Measurements from ENCODE around the gene GRHL1. TPM values are rescaled to one million over a fixed set of nuclear protein-coding genes. Genes with fewer than 3 reads are reported as not detected.

The GRHL1 gene
- total RNA-seq, 1 experiment from 2014 or later: 10.3 TPM

DNA sequence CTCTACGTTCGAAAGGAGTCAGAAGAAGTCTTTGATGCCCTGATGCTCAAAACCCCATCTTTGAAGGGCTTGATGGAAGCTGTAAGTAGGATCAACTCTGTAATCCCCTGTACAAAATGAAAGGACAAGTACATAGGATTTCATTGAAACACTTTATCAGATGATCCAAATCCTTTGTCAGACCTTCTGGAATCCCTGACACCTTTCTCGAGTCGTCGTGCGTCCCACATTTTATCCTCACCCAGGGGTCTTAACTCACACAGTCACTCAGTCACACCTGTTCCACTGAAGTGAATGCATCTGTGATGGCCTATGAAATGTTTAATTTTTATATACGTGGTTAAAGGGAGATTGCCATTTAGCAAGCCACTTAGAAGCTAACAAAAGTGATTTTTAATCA lies 44.8 kb downstream of the GRHL1 start:
- H3K27me3 ChIP-seq (ENCODE audit: low read length): no peaks in the 10 kb centered on the region
- H3K9me3 ChIP-seq (ENCODE audit: low read length): no peaks in the 10 kb centered on the region
- no peak for TF ChIP-seq EZH2 (IDR thresholded peaks at IDR 0.05; ENCODE audit: low read length, unreplicated experiment)
- no peak for TF ChIP-seq EZH2phosphoT487 (IDR thresholded peaks at IDR 0.05; ENCODE audit: borderline replicate concordance, low read length)
- TF ChIP-seq, protein P1, sequence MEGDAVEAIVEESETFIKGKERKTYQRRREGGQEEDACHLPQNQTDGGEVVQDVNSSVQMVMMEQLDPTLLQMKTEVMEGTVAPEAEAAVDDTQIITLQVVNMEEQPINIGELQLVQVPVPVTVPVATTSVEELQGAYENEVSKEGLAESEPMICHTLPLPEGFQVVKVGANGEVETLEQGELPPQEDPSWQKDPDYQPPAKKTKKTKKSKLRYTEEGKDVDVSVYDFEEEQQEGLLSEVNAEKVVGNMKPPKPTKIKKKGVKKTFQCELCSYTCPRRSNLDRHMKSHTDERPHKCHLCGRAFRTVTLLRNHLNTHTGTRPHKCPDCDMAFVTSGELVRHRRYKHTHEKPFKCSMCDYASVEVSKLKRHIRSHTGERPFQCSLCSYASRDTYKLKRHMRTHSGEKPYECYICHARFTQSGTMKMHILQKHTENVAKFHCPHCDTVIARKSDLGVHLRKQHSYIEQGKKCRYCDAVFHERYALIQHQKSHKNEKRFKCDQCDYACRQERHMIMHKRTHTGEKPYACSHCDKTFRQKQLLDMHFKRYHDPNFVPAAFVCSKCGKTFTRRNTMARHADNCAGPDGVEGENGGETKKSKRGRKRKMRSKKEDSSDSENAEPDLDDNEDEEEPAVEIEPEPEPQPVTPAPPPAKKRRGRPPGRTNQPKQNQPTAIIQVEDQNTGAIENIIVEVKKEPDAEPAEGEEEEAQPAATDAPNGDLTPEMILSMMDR (conservative IDR thresholded peaks at IDR 0.05; ENCODE audit: low read depth, low read length): no peak
- intact Hi-C loops (cut with micrococcal nuclease): no loop called here
- ChIA-PET CTCF (no interaction called here), POLR2A (ENCODE audit: unreplicated experiment) (no interaction called here)
- no peak overlapping the region for H3K4me2 ChIP-seq (ENCODE audit: low read length)
- no peaks in the 10 kb centered on the region for H3F3A ChIP-seq (ENCODE audit: low read length, unreplicated experiment)
- H4K20me1 ChIP-seq (ENCODE audit: low read length): no peaks in the 10 kb centered on the region
- no peaks in the 10 kb centered on the region for H3K79me2 ChIP-seq (ENCODE audit: low read length)
- BruUV-seq (replicated peaks): no TSS peak
- peaks cover 6% of the 10 kb centered on the region; the same call in 1 of the 2 replicates for H3K36me3 ChIP-seq (ENCODE audit: low read depth, low read length)
- no peak overlapping the region for H3K27ac ChIP-seq (ENCODE audit: low read length)
- no peak overlapping the region for H3K4me3 ChIP-seq (ENCODE audit: low read length)
- H3K9ac ChIP-seq (ENCODE audit: low read length): no peak overlapping the region
- H3K4me1 ChIP-seq (ENCODE audit: insufficient read depth, low read length): peaks cover 21% of the 10 kb centered on the region
- H3K9me2 ChIP-seq (replicated peaks; ENCODE audit: low read length): no peaks in the 10 kb centered on the region
- no peak for ATAC-seq
- H2AFZ ChIP-seq (ENCODE audit: low read length): no peak overlapping the region
- no peak for DNase-seq

DNA sequence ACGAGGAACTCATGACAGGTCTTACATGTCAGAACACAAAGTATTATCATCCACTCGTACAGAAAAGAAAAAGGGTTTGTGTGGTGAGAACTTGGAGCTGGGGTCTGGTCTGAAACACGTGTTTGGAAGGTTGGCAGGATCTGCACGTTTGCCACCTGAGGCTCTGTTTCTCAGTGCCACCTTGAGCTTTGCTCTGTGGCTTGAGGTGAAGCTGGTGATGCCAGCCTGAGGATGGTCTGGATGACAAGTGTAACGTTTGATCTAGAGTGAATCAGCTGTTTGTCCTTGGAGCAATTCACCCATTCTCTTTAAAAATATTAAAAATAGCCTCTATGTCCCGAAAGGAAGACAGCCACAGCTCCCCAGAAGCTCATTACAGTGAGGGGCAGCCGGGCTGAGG lies 46.4 kb downstream of the GRHL1 start:
- Histone ChIP-seq H3K4me3 (ENCODE audit: low read length) (no peak overlapping the region), H3K27me3 (ENCODE audit: low read length) (no peaks in the 10 kb centered on the region), H3K9me3 (ENCODE audit: low read length) (no peaks in the 10 kb centered on the region), H4K20me1 (ENCODE audit: low read length) (no peaks in the 10 kb centered on the region), H3K9me2 (replicated peaks; ENCODE audit: low read length) (no peaks in the 10 kb centered on the region), H3K4me2 (ENCODE audit: low read length) (no peak overlapping the region), H3K9ac (ENCODE audit: low read length) (no peak overlapping the region), H3K36me3 (ENCODE audit: low read depth, low read length) (peaks cover 7% of the 10 kb centered on the region; the same call in 1 of the 2 replicates), H2AFZ (ENCODE audit: low read length) (no peak overlapping the region), H3K4me1 (ENCODE audit: insufficient read depth, low read length) (peaks cover 5% of the 10 kb centered on the region; the same call in 1 of the 2 replicates), H3K27ac (ENCODE audit: low read length) (no peak overlapping the region), H3K79me2 (ENCODE audit: low read length) (no peaks in the 10 kb centered on the region), H3F3A (ENCODE audit: low read length, unreplicated experiment) (no peaks in the 10 kb centered on the region)
- BruUV-seq (replicated peaks): no TSS peak
- ATAC-seq: no peak
- POLR2A ChIA-PET (ENCODE audit: unreplicated experiment): no interaction called here
- DNase-seq: no peak
- CTCF ChIA-PET: interaction anchor here (0.6 kb wide), 1 partner anchor 307 kb away, joined by 5 read pairs; no protein-coding TSS in a partner anchor
- intact Hi-C loops (cut with micrococcal nuclease): no loop called here
- no peak for TF ChIP-seq EZH2 (IDR thresholded peaks at IDR 0.05; ENCODE audit: low read length, unreplicated experiment)
- TF ChIP-seq, protein P1 (conservative IDR thresholded peaks at IDR 0.05; ENCODE audit: low read depth, low read length): no peak

DNA sequence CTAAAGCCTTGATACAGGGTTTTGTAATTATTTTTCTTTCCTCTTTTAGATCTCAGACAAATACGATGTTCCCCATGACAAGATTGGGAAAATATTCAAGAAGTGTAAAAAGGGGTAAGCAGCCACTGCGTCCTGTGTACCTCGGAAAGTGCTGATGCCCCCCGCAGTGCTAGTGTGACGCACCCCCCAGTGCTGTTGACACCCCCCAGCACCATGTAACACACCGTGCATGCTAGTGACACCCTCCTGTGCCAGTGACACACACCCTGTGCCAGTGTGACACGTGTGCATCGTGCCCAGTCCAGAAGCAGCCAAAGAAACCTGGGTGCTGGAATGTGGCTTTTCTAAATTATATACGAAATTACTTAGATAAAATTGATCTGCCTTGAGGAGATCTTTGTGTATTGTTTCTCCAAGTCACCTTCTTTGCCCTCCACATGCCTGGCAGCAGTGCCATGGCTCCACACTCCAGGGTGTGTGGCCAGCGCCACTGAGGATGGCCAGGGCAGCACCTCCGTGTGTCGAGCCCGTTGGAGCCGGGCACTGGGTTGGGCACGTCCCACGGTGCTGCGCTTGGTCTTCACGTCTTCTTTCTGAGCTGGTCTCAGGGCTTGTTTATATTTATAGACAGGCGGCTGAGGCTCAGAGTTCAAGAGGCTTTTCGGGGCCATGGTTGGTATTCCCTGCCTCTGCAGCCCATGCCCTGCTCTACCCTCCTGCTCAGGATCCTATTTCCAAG lies 47.6 kb downstream of the GRHL1 start:
- Histone ChIP-seq H3K36me3 (ENCODE audit: low read depth, low read length) (peaks cover 7% of the 10 kb centered on the region; the same call in 1 of the 2 replicates), H3F3A (ENCODE audit: low read length, unreplicated experiment) (no peaks in the 10 kb centered on the region), H4K20me1 (ENCODE audit: low read length) (no peaks in the 10 kb centered on the region), H3K9ac (ENCODE audit: low read length) (no peak overlapping the region), H3K27me3 (ENCODE audit: low read length) (no peaks in the 10 kb centered on the region), H3K9me2 (replicated peaks; ENCODE audit: low read length) (no peaks in the 10 kb centered on the region), H3K9me3 (ENCODE audit: low read length) (no peaks in the 10 kb centered on the region), H3K4me3 (ENCODE audit: low read length) (no peak overlapping the region), H3K27ac (ENCODE audit: low read length) (no peak overlapping the region), H3K4me2 (ENCODE audit: low read length) (no peak overlapping the region), H3K79me2 (ENCODE audit: low read length) (no peaks in the 10 kb centered on the region), H2AFZ (ENCODE audit: low read length) (no peak overlapping the region), H3K4me1 (ENCODE audit: insufficient read depth, low read length) (no peaks in the 10 kb centered on the region)
- TF ChIP-seq EZH2 (IDR thresholded peaks at IDR 0.05; ENCODE audit: low read length, unreplicated experiment) (no peak), EZH2phosphoT487 (IDR thresholded peaks at IDR 0.05; ENCODE audit: borderline replicate concordance, low read length) (no peak)
- TF ChIP-seq, protein P1 (conservative IDR thresholded peaks at IDR 0.05; ENCODE audit: low read depth, low read length): no peak
- intact Hi-C loops (cut with micrococcal nuclease): no loop called here
- no TSS peak for BruUV-seq (replicated peaks)
- CTCF ChIA-PET: no interaction called here
- DNase-seq (no peak), ATAC-seq (no peak)
- POLR2A ChIA-PET (ENCODE audit: unreplicated experiment): no interaction called here

All from PC-3 (cell line).